Mucosa of stomach (tissue), 1 donor: ENCODE measurements around the gene ARHGAP15.

Source experiments
- H3K27me3 ChIP-seq: one replicate; pipeline ENCODE4 v1.7.0; 2013; ENCODE audit warnings: mild to moderate bottlenecking, low read length; ENCODE audit not compliant: control insufficient read depth, insufficient read depth
- H3K36me3 ChIP-seq: one replicate; pipeline ENCODE4 v1.7.0; 2013; ENCODE audit warnings: low read length; ENCODE audit not compliant: control insufficient read depth, insufficient read depth
- H3K4me1 ChIP-seq: one replicate; pipeline ENCODE4 v1.7.0; 2013; ENCODE audit warnings: mild to moderate bottlenecking, low read length; ENCODE audit not compliant: control insufficient read depth, insufficient read depth
- H3K4me3 ChIP-seq: one replicate; pipeline ENCODE4 v1.7.0; 2013; ENCODE audit warnings: low read length
- H3K9ac ChIP-seq: one replicate; pipeline ENCODE4 v1.7.0; 2013; ENCODE audit warnings: mild to moderate bottlenecking, low read length, moderate library complexity
- H3K9me3 ChIP-seq: one replicate; pipeline ENCODE4 v1.7.0; 2013; ENCODE audit warnings: mild to moderate bottlenecking, low read length, moderate library complexity; ENCODE audit not compliant: control insufficient read depth
- donor health status: Pancreatic carcinoma.

Gene ARHGAP15

DNA sequence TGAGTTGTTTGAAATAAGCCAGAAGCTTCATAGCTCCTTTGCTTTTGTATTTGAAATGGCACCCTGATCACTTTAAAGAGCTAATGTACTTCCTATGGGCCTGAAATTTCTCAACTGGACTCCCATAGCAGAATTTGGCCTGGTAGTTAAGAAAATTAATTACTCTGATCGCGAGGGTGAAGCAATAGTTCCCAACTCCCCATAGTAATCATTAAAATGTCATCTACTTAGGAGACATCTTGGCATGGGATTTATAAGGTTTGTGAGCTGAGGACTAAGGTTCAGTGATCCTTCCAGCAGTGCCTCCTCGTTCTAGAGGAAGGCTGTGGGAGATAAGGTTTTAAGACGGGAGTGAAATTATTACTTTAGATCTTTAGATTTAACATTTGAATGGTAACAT lies 581.0 kb downstream of the ARHGAP15 start:
- Histone ChIP-seq H3K9me3 (no peaks in the 10 kb centered on the region), H3K4me3 (no peak overlapping the region), H3K27me3 (no peaks in the 10 kb centered on the region), H3K36me3 (no peaks in the 10 kb centered on the region), H3K4me1 (peaks cover 11% of the 10 kb centered on the region), H3K9ac (no peak overlapping the region)

DNA sequence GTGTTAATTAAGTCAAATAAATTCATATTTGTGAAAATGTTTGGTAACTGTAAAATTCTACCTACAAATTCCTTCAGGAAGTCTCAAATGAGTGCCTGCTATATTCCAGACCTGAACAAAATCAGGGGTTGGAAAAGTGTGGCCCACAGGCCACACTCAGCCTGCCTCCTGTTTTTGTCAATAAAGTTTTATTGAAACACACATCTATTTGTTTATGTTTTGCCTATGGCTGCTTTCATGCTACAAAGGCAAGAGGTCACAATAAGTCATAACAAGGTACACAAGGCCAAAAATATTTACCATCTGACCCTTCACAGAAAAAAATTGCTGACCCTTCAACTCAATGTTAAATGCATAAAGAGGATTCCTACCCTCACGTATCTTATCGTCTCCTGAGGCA lies 581.7 kb downstream of the ARHGAP15 start:
- Histone ChIP-seq H3K4me1 (peaks cover 13% of the 10 kb centered on the region), H3K4me3 (no peak overlapping the region), H3K9ac (no peak overlapping the region), H3K36me3 (no peaks in the 10 kb centered on the region), H3K9me3 (no peaks in the 10 kb centered on the region), H3K27me3 (no peaks in the 10 kb centered on the region)

DNA sequence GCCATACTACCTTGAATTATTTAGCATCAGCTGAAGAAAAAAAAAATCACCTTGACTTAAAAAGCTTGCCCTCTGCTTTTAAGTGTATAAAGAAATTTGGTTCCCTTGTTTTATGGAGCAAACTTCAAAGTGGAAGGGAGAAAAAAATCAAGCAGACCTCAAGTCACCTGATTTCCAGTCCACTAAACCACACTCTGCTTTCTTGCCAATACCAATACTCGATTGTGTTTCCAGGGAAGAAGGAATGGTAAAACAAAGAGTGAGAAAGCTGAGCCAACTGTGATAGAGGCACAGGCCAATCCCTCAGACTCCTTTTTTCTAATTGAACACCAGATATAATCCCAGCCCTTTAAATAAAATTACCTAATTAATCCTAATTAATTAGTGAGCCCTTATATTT lies 587.3 kb downstream of the ARHGAP15 start:
- H3K4me1 ChIP-seq = peaks cover 10% of the 10 kb centered on the region
- H3K4me3 ChIP-seq = no peak overlapping the region
- no peaks in the 10 kb centered on the region for H3K36me3 ChIP-seq
- H3K9me3 ChIP-seq = no peaks in the 10 kb centered on the region
- no peak overlapping the region for H3K9ac ChIP-seq
- no peaks in the 10 kb centered on the region for H3K27me3 ChIP-seq

DNA sequence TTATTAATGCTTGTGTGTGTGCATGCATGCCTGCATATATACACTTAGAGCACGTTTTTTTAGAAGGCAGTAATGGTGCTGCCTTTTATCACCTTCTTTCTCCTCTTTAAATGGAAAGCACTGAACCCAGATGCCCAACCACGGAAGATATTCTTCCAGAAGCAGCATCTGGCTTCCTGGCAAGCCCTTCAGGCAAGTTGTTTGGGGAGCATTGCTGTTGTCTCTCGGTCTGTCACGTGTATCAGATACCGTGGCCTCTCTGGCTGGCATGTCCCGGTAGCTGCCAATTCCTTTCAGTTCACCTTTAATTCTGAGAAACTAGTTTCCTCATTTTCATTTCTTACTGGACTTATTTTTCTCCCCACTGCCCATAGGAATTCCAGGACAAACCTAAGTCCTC lies 587.8 kb downstream of the ARHGAP15 start:
- H3K4me3 ChIP-seq = no peak overlapping the region
- H3K36me3 ChIP-seq = no peaks in the 10 kb centered on the region

DNA sequence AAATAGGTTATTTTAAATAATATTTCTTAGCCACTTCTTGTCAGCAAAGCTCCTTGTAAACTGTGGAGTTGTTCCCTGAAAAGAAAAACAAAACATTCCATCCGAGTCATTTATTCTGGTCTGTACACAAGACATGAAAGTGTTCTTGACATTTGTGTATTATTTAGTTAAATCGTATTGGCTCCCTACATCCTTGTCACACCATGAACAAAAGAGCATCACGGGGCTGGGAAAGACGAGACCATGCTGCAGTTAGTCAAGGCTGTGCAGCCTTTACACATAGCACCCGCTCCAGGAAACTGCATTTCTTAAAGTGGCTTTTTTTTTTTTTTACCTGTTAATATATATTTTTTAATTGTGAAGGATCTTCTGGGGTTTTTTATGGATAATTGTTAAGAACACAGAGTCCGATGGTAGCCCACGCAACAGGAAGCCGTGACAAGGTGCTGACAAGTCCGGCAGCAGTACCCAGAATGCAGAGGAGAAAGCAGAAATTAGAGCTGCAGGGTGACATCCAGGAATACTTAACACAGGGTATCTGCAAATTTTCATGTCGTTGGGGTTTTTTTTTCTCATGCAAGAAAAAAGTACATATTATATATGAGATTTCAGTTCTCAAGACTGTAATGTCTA lies 588.4 kb downstream of the ARHGAP15 start:
- H3K36me3 ChIP-seq = no peaks in the 10 kb centered on the region
- no peak overlapping the region for H3K4me3 ChIP-seq
- no peaks in the 10 kb centered on the region for H3K9me3 ChIP-seq

More for the DNA sequence above, 587.8 kb downstream of the ARHGAP15 start:
- H3K9ac ChIP-seq = peak overlapping the region; percentile 3
- no peaks in the 10 kb centered on the region for H3K27me3 ChIP-seq
- peaks cover 10% of the 10 kb centered on the region for H3K4me1 ChIP-seq
- no peaks in the 10 kb centered on the region for H3K9me3 ChIP-seq

DNA sequence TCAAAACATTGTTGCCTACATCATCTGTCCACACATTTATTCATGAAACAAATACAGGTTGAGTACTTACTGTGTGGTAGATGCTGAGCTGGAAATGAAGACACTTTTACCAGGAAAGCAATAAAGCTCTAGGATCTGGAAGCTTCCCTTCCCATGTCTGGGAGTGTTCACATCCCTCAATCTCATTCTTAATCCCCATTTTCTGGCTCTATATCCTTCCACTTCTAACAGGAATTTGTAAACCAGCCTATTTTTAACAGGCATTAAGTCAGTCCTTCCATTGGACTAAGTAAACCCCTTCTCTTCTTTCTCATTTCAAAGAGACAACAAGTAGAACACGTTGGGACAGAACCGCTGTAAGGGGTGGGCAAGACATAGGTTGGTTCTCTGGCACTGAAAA lies 589.5 kb downstream of the ARHGAP15 start:
- no peaks in the 10 kb centered on the region for H3K27me3 ChIP-seq
- no peak overlapping the region for H3K9ac ChIP-seq
- no peaks in the 10 kb centered on the region for H3K36me3 ChIP-seq

More for the DNA sequence above, 588.4 kb downstream of the ARHGAP15 start:
- no peaks in the 10 kb centered on the region for H3K27me3 ChIP-seq
- peaks cover 10% of the 10 kb centered on the region for H3K4me1 ChIP-seq
- H3K9ac ChIP-seq = peak overlapping the region; percentile 3

DNA sequence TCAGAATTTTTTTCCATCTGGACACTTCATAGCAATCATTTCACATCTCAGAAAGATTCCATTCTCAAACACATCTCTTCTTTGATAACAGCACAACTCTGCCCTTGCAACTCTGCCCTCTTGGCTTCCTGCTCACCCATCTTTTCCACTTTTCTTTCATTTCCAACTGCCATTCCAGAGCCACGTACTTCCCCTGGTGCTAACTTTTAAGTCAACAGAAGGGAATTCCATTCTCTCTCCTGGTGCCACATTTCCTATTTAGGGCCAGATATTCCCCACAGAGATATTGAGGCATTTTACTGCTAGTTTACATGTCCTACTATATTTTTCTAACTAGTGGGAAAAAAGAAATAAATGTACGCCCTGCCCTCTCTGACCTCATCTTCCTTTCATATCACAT lies 590.2 kb downstream of the ARHGAP15 start:
- H3K9me3 ChIP-seq = no peaks in the 10 kb centered on the region
- no peak overlapping the region for H3K4me3 ChIP-seq
- H3K9ac ChIP-seq = no peak overlapping the region
- H3K27me3 ChIP-seq = no peaks in the 10 kb centered on the region
- H3K4me1 ChIP-seq = peaks cover 16% of the 10 kb centered on the region
- no peaks in the 10 kb centered on the region for H3K36me3 ChIP-seq

More for the DNA sequence above, 589.5 kb downstream of the ARHGAP15 start:
- H3K4me1 ChIP-seq = peaks cover 10% of the 10 kb centered on the region
- H3K9me3 ChIP-seq = no peaks in the 10 kb centered on the region
- no peak overlapping the region for H3K4me3 ChIP-seq

DNA sequence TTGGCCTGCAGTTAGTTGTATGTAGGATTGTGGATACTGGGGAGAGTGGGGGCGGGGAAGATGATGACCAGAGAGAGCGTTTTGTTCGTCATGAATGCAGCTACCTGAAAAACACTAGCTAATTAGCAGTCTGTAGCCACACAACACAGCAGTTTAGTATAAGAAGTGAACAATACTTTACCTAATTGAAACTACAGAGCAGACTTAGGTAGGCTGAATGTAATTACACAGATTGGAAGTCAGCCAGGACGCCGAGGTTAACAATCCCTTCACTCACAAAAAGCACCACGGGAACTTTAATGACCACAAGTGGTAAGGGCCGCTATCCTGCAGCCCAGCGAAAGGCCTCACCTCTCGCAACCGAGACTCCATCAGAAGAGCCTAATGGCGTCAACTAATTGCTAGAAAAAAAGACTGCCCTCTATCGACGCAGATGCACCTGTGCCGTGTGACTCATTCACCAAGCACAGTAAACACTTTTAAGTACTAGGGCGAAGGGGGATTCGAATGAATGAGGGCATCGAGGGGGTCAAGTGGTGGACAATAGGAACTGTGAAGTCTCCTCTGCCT lies 591.0 kb downstream of the ARHGAP15 start:
- no peak overlapping the region for H3K4me3 ChIP-seq

DNA sequence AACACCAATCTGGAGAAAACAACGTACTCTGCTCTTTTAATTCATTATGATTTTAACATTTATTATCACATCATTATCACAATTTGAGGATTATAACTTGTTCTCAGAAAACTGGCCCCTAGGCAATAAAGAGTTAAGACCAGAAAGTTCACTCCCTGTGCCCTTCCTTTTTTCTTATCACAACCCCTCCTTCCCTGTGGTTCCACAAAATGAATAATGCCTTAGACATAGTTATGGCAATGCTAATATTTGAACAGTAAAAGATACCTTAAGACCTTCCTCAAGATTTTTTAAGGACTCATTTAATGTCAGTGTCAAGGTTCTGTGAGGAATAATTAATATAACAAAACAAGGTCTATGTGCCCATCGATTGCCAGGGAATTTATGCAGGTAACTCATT lies 596.2 kb downstream of the ARHGAP15 start:
- peaks cover 26% of the 10 kb centered on the region for H3K4me1 ChIP-seq
- no peaks in the 10 kb centered on the region for H3K36me3 ChIP-seq
- H3K9ac ChIP-seq = no peak overlapping the region
- H3K9me3 ChIP-seq = no peaks in the 10 kb centered on the region
- H3K27me3 ChIP-seq = no peaks in the 10 kb centered on the region
- H3K4me3 ChIP-seq = no peak overlapping the region

More for the DNA sequence above, 591.0 kb downstream of the ARHGAP15 start:
- no peak overlapping the region for H3K9ac ChIP-seq
- H3K27me3 ChIP-seq = no peaks in the 10 kb centered on the region
- no peaks in the 10 kb centered on the region for H3K9me3 ChIP-seq
- H3K36me3 ChIP-seq = no peaks in the 10 kb centered on the region
- H3K4me1 ChIP-seq = peaks cover 21% of the 10 kb centered on the region

DNA sequence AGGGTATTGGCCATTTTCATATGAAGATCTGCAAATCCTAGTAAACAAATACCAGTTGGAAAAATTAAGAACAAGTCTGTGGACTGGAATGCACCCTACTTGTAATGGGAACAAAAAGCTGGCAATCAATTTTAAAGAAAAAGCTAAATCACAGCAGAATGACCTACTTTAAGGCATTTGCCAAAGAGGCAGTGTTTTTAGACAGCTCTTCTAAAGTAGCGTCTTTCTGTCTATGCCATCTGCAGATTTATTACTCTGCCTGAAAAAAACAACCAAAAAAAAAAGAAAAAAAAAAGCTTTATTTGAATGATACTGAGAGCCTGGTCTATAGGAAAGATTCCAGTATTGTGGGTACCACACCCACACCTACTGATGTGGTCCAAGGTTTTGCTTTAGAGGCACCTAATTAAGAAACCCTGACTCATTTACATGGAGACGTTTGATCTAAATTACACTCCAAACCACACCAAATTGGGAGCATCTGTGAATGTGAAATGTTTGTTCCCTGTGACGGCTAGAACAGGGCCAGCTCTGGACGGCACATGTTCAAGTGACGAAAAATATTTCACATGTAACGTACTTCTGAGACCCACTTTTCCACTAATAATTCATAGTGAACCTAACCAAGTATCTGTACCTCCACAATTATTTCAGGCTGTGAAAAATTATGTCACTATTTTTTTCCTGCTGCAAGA lies 597.1 kb downstream of the ARHGAP15 start:
- H3K4me1 ChIP-seq = peaks cover 26% of the 10 kb centered on the region
- H3K9me3 ChIP-seq = no peaks in the 10 kb centered on the region
- no peak overlapping the region for H3K4me3 ChIP-seq
- no peaks in the 10 kb centered on the region for H3K36me3 ChIP-seq
- H3K27me3 ChIP-seq = no peaks in the 10 kb centered on the region
- no peak overlapping the region for H3K9ac ChIP-seq

DNA sequence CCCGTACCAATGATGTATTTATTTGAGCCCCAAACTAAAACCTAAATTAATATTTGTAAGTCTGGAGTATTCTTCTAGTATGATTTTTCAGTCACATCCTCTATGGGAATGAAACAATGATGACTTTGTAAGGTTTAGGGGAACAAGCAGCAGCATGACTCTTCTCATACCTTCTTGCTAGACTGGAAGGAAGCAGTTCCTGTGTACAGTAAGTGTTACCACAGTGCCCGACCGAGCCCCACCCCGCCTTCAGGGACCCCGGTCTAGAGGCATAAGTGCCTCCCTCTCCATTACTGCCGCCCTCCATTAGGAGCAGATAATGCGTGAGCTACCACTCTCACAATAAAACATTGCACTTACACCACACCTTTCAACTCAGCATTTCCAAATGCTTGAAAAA lies 599.3 kb downstream of the ARHGAP15 start:
- no peaks in the 10 kb centered on the region for H3K36me3 ChIP-seq
- H3K9me3 ChIP-seq = no peaks in the 10 kb centered on the region
- no peak overlapping the region for H3K4me3 ChIP-seq
- no peak overlapping the region for H3K9ac ChIP-seq
- peaks cover 26% of the 10 kb centered on the region for H3K4me1 ChIP-seq
- no peaks in the 10 kb centered on the region for H3K27me3 ChIP-seq

DNA sequence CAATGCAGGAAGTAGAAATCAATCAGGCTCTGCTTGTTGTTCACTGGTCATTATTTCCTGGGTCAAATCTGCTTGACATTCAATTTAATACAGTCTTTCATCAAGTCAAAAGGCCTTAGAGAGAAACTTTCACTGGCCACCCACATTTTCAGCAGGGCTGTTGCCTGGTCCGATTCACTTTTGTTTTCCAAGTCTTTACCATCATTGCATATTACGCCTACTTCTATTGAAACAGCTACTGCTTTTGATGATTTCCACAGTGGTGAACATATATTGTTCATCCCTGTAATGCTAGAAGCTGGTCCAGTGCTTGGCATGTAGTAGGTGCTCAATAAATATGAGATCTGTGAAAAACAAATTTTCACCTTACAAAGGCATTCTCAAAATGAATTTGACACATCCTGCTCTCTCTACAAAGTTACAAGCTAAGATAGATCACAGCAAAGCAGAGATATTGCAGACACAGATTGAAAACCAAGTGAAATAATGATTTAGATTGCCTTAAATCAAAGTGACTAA lies 600.1 kb downstream of the ARHGAP15 start:
- Histone ChIP-seq H3K36me3 (no peaks in the 10 kb centered on the region), H3K4me3 (no peak overlapping the region), H3K9me3 (no peaks in the 10 kb centered on the region), H3K9ac (no peak overlapping the region), H3K27me3 (no peaks in the 10 kb centered on the region), H3K4me1 (peaks cover 20% of the 10 kb centered on the region)
